ENCODE results near the gene BMP8A.
"Not testable (repeated sequence)": the region's sequence is repeated elsewhere in the genome, so short reads cannot be mapped to it uniquely, and the experiment has no call there.

The BMP8A gene

GRCh38 chr1:39508266-39508665 is 16.8 kb downstream of the BMP8A start:
- DNase-seq, result no peak

DNA sequence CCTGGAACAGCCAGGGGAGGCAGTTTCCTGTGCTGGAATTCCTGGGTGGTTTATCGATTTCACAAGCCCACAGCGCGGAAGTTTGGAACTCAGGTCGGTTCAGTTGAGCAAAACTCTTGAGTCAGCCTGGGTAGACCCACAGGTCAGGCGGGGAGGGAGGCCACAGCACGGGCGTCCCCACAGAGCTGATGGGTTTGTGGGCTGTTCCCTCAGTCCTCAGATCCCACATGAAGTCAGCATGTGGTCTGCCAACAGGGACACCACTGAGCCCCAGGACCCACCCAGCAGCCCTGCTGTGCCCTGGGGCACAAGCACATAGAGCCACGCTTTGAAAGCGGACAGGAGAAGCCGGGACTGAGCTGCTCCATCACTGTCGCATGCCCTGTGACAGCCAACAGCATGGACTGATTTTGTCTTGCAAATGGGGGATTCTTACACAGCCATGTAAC is 17.4 kb downstream of the BMP8A start:
- no peak for DNase-seq

- peak; percentile 17 for DNase-seq
Observed at GRCh38 chr1:39509360-39510009, 18.0 kb downstream of the BMP8A start.

- DNase-seq, result not testable (repeated sequence)
Observed at GRCh38 chr1:39510570-39511186, 19.2 kb downstream of the BMP8A start.

DNA sequence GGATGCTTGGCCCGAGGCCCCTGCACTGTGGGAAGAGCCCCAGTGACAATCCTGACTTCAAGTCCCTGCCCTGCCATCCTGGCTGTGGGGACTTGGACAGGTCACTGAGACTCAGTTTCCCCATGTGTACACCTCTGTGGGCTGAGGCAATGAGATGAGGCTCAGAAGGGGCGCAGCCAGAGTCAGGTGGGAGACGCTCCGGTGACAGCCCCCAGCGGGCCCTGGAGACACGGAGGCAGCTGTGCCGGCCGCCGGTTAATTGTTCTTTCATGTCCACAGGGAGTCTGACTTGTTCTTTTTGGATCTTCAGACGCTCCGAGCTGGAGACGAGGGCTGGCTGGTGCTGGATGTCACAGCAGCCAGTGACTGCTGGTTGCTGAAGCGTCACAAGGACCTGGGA is 20.0 kb downstream of the BMP8A start:
- DNase-seq, result not testable (repeated sequence)

- DNase-seq, result not testable (repeated sequence)
Observed at GRCh38 chr1:39512234-39512847, 20.9 kb downstream of the BMP8A start.

DNA sequence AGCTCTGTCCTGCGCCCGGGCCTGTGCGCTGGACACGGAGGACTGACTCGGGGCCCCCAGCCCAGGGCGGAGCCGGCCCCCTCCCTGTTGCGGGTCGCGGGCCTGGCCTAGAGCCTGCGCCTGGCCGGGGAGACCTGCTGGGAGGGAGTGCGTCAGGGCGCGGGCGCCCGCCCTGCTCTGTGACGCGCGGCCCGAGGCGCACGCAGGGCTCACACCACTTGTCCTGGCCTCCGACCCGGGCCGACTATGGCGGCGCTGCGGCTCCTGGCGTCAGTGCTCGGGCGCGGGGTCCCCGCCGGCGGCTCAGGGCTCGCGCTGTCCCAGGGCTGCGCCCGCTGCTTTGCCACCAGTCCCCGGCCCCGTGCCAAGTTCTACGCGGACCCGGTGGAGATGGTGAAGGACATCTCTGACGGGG is 23.3 kb downstream of the BMP8A start:
- peak; percentile 12 for DNase-seq

DNA sequence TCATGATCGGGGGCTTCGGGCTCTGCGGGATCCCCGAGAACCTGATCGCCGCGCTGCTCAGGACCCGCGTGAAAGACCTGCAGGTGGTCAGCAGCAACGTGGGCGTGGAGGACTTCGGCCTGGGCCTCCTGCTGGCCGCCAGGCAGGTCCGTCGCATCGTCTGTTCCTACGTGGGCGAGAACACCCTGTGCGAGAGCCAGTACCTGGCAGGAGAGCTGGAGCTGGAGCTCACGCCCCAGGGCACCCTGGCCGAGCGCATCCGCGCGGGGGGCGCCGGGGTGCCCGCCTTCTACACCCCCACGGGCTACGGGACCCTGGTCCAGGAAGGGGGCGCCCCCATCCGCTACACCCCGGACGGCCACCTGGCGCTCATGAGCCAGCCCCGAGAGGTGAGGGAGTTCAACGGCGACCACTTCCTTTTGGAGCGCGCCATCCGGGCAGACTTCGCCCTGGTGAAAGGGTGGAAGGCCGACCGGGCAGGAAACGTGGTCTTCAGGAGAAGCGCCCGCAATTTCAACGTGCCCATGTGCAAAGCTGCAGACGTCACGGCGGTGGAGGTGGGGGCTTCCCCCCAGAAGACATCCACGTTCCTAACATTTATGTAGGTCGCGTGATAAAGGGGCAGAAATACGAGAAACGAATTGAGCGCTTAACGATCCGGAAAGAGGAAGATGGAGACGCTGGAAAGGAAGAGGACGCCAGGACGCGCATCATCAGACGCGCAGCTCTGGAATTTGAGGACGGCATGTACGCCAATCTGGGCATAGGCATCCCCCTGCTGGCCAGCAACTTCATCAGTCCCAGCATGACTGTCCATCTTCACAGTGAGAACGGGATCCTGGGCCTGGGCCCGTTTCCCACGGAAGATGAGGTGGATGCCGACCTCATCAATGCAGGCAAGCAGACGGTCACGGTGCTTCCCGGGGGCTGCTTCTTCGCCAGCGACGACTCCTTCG is 24.0 kb downstream of the BMP8A start:
- peak; percentile 45 for DNase-seq

DNA sequence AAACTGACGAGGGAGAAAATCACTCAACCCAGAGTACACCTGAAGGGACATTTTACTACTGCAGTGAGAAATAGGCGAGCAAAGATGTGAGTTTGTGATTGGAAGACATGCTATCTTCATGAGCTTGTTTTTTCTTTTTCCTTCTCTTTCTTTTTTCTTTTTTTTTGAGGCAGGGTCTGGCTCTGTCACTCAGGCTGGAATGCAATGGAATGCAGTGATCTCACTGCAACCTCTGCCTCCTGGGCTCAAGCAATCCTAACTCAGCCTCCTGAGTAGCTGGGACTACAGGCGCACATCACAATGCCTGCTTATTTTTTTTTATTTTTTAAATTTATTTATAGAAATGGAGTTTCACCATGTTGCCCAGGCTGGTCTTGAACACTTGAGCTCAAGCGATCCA is 25.4 kb downstream of the BMP8A start:
- DNase-seq, result not testable (repeated sequence)

DNA sequence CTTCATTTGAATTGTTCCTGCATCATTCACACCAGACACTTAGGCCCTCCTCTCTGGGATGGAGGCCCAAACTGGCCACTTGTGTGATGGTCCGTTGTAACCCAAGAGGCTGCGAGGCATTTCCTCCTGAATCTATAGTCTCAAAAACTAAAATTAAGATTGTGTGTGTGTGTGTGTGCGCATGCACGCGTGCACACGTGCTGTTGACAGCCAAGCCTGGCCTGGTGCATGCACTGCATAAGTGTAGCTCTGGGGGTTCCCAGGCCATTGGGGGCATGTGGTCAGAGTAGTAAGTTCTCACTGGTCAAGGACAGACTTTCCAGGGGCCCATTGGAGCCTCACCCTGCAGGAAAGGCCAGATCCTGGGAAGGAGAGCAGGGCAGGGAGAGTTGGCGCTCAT is 26.5 kb downstream of the BMP8A start:
- not testable (repeated sequence) for DNase-seq

DNA sequence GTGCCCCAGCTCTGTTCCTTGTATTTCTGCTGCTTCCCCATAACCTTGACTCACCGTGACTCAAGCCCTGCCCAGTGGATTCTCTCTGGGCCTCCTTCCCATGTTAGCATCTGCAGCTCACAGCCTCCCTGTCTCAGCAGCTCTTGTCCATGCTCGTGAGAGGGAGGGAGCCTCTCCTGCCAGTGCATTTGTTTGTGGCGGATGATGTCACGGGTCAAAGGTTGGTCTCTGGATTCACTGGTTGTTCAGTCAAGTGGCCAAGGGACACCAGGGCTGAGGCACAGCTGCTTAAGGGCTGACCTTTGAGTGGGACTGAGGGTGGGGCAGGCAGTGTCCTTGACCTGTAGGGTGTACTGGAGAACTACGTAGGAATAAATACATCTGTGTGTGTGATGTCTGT is 27.9 kb downstream of the BMP8A start:
- DNase-seq, result not testable (repeated sequence)

- not testable (repeated sequence) for DNase-seq
Observed at GRCh38 chr1:39522221-39522620, 30.8 kb downstream of the BMP8A start.

DNA sequence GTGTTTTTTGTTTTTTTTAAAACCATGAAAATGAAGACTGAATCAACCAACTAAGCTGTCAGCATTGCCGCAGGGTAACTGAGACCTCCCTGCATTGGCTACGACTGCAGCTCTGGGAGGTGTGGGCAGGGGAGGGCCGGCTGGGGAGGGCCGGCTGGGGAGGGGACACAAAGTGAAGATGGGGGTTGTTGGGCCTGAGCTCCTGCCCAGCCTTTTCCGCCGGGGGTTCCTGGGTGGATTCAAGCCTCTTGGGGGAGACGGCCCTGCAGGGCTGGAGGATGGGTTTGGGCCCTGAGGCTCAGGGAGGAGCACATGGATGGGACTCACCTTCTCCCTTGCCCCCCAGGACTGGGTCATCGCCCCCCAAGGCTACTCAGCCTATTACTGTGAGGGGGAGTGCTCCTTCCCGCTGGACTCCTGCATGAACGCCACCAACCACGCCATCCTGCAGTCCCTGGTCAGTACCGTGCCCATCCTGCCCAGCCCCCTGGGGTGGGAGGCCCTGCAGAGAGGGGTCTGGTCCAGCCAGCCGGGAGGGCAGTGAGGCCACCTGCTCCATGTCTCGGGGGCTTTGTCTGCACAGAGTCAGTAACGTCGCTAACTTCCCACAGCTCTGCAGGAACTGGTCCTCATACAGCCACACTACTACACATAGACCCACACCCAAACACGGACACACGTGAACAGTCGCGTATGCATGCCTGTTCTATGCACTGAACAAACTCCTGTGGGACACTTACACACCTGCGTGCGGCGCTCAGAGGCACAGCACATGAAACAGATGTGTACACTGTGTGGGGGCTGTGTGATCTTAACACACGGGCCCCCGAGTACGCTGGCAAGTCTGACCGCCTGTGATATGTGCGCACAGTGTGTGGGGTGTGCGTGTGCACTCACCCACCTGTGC is 31.5 kb downstream of the BMP8A start:
- DNase-seq, result no peak

- DNase-seq, result no peak
Observed at GRCh38 chr1:39524171-39524570, 32.7 kb downstream of the BMP8A start.

DNA sequence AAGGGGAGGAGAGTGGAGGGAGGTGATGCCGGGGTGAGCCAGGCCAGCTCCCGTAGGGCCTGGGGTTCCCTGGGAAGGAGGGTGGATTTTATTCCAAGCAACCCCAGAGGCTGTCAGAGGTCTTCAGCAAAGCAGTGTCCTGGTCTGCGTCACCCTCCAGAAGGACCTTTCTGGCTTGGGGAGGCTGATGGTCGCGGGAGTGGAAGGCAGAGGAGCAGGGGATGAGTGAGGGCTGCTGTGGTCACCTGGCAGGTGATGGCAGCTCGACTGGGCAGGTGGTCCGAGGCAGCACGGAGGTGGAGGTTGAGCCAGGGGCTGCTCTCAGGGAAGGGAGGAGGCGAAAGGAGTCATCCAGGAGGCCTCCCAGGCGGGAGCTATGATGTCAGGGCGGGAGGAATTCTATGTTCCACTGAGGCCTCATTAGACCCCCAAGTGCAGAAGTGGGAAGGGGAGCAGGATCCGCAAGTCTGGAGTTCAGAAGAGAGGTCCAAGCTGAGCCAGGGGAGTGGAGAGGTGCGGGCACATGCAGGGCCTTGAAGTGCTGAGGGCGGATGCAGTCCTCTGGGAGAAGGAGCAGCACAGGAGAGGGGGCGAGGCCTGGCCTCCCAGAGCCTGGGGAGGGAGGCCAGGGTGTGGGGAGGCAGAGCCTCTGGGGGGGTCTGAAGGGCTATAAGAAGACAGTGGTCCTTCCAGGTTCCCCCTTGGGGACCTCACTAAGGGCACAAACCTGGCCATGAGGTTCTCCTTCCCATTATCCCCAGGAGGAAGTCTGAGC is 33.3 kb downstream of the BMP8A start:
- no peak for DNase-seq

- DNase-seq, result peak; percentile 44
Observed at GRCh38 chr1:39525366-39526165, 34.1 kb downstream of the BMP8A start.

- no peak for DNase-seq
Observed at GRCh38 chr1:39526466-39527189, 35.2 kb downstream of the BMP8A start.

- DNase-seq, result not testable (repeated sequence)
Observed at GRCh38 chr1:39527190-39527579, 35.7 kb downstream of the BMP8A start.

DNA sequence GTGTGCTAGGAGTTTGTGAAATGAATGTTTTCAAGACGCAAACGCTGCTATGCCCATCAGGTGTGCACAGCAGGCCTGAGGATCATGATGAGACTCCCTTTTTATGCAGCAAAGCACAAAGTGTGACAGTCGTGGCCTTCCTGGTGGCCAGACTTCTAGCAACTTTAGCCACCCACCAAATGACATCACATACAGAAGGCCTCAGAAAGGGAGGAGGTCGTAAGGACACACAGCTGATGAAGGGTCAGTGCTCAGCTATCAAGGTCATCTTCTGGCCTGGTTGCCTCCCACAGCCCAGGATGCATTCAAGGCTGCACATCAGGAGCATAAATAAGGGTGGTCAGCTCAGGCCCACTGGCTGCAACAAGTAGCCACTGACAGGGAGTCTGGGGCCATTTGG is 36.6 kb downstream of the BMP8A start:
- DNase-seq, result no peak
